NCI-H2107 (cell line): ENCODE measurements around the gene ADGRB3.

Source experiments
- DNase-seq: peaks from one replicate; lab custom pipeline; 2025; lab: John Stamatoyannopoulos, UW

The ADGRB3 gene

DNA sequence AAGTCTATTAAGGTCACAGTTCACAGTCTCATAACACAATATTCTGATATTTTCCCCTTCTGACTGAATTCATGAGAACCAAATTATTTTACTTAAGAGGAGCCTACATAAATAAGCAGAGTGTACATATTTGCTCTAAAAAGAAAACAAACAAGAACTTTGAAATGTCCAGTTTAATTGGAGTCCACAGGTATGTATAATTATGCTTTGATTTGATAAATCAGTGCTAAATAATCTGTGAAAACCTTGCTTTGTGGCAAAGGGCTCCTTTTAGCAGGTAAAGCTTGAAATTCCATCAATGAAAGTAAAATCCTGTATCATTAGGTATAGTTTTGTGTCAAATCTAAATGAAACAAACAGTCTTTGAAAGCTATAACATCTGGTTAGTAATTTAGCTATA lies 69.4 kb downstream of the ADGRB3 start:
- DNase-seq, result no peak

DNA sequence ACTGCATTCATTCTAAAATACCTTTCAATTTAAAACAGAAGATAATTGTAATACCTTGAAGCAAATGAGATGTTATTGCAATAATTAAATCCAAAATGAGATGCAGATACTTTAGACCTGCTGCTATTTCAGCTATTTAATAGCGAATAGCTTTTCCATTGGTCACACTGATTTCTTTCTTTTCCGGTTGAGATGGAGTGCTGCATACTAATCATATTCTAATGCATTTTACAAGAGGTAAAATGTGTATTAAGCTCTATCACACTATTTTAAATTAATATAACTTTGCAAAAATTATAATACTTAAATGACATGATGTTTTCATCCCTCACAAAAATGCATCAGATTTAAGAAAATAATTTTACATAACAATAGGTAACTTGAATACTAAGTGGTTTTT lies 74.0 kb downstream of the ADGRB3 start:
- DNase-seq, result no peak

GRCh38 chr6:68709882-68710281 lies 74.8 kb downstream of the ADGRB3 start:
- no peak for DNase-seq

DNA sequence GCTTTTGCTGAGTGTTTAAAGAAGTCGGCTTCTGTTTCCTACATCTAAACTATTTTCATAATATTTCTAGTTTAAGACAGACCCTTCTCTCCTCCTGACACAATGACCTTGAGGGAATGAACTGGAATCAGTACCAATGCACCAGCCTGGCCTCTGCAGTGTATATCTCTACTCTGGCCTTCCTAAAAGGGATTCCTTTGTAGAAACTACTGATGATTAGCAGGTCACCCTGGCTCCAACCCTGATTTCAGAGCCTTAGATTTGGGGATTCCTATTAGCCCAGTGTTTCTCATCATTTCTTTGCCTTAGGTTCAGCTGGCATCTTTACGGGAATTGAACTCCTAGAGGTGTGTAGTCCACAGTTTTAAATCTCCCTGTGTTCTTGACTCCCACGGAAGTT lies 75.4 kb downstream of the ADGRB3 start:
- DNase-seq, result no peak

DNA sequence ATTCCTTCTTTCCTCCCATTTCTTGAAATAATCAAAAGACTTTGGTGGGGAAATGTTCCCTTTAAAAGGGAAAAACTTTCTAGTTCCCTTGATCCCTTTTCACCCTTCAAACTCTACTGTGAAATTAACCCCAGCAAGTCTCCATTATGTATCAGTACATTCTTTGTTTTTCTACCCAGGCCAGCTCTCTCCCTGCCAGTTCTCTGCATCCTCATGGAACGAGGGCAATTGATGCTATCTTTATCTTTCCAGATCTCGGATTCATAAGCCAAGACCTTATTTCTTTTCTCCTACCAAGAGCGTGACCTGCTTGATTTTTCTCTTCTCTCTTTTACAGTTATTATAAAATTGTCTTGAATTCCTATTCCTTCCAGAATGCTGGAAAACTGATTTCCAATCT lies 75.8 kb downstream of the ADGRB3 start:
- DNase-seq, result no peak

- no peak for DNase-seq
Observed at GRCh38 chr6:68711386-68712000, 76.4 kb downstream of the ADGRB3 start.

DNA sequence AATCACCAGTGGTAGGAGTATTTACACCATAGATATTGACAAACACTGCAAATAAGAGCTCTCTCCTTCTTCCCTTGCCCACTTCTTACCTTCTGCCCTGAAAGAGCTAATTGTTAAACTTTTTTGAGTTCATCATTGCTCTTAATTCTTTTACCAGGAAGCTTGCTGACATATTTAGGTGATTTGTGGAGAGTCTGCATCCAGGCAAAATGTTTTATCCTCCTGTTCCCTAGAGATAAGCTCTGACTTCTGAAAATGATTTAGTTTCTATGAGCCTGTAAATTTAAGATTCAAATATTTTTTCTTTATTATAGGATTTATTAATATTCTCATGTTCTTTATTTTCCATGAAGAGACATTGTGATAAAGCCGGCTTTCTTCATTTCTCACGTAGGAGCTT lies 81.5 kb downstream of the ADGRB3 start:
- no peak for DNase-seq

- DNase-seq, result peak; percentile 46
Observed at GRCh38 chr6:68718385-68719073, 83.4 kb downstream of the ADGRB3 start.

DNA sequence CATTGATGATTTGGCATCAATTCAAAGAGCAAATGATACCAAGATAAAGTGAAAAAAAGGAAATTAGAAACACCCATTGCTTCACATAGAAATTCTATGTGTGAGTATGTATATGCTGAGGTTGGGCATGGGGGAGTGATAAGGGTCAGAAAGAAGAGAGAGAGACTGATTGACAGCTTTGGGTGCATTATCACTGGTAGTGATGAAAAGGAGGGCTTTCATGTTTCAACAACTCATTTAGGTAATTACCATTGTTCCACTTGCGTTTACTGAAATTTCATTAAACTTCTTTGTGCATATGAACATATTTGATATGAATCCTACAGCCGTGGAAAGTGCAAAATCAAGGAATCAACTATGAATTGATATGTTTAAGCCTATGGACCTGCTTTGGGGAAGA lies 84.7 kb downstream of the ADGRB3 start:
- DNase-seq, result no peak

GRCh38 chr6:68722891-68723527 lies 87.9 kb downstream of the ADGRB3 start:
- DNase-seq, result no peak

DNA sequence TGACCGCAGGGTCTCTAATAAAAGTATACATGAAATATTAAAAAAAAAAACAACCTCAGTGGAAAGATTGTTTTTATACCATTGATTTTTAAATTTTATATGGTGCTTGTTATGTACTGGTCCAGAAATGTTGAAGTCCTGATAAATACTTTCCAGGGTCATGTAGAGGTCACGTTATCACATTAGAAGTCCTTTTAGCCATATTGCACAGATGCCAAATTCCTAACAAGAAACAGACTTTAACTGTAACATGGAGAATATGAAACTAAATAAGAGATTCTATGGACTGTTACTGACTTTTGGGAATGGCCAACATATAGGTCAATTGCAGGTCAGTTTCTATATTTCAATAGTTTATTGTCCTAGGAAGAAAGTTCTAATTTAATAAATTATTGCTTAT lies 89.0 kb downstream of the ADGRB3 start:
- DNase-seq, result no peak

DNA sequence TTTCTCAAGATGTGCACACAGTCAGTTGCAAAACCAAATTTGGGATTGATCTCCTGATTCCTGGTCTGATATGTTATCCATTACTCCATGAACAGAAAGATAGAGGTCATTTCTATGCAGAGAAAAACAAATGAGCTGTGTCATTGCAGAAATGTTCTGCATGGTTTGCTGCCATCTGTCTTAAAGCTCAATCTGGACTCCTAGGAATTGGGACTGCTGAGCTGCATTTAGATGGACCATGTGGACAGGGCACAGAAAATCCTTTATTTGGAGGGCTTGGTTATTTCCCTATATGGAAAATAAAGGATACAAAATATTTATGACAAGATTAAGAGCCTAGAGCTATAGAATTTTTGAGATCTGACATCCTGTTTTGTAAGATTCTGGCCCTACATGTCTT lies 91.3 kb downstream of the ADGRB3 start:
- DNase-seq, result no peak

DNA sequence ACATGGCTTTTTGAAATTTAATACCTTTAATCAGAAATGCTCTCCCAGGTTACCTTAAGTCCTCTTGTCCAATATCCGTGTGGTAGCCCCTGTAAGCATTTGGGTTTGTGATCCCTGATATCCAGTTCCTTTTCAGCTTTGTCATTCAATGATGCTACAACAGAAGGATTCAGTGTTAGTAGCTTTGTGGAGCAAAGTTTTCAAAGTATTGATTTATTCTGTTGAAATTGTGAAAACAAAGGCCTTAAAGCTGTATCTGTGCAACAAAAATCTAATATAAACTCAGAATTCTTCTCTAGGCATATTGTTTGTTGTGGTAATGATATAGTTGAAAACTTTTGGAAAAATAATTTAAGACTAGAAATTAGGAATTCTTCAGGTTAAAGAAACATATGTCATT lies 91.9 kb downstream of the ADGRB3 start:
- DNase-seq, result no peak

- no peak for DNase-seq
Observed at GRCh38 chr6:68727699-68728098, 92.6 kb downstream of the ADGRB3 start.

DNA sequence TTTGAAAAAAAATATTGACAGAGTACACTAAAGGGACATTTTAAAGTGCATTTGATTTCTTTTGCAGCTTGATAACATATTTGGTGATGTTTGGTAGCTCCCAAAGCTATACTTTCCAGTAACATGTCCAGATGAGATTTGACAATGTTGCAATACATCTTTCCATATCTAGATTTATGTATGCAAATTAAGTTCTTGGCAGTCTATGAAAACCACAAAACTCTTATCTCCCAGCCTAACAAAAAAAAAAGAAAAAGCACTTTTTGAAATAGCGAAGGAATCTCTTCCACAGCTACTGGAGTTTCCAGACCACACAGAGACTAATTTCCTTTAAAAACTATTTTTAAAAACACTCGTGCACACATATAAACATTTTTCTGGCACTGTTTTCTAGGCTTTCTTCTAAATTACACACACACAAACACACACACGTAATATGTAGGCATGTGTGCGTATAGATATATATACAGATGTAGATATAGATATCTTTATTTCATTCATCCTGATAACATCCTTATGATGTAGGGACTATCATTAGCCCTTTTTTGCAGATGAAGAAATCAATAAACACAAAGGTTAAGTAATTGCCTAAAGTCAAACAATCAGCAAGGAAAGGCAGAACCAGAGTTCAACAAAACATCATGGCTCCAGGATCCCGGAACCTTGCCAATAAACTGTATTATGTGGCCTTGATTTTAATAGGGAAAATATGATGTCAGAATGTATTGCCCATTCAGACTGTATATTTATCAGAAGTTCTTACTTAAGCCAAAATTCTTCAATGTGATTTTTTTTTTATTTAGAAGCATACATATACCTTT lies 93.3 kb downstream of the ADGRB3 start:
- DNase-seq, result no peak

GRCh38 chr6:68729377-68729903 lies 94.4 kb downstream of the ADGRB3 start:
- no peak for DNase-seq

DNA sequence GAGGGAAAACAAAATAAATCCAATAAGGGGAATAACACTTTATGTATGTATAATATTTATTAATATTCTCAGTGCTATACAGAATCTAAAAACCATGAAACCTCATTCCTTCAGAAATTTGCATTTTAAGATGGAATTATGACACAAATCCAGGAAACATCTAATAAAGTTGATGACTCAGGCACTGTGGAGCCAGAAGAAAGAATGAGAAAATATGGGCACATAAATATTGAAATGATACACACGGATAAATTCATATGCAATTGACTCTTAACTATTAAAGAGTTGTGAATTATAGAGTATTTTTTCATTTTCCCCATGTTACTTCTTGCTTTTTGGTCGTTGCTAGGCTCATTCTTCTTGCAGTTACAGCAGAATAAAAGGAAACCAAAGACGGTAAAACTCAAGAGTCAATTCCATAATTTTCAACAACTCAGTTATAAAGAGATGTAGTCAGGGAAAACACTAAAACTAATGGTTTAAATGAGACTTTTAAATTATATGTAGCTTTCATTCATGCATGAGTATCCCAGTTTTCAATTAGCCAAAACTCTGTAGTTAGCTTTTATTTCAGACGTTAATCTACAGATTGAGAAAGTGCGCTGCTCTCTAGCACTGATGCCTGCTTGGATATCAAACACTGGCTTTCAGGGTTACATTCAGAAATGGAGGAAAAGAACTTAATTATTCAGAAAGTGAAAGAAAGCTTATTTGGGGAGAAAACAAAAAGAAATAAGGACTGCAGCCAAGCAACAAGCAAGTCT lies 95.4 kb downstream of the ADGRB3 start:
- DNase-seq, result no peak

DNA sequence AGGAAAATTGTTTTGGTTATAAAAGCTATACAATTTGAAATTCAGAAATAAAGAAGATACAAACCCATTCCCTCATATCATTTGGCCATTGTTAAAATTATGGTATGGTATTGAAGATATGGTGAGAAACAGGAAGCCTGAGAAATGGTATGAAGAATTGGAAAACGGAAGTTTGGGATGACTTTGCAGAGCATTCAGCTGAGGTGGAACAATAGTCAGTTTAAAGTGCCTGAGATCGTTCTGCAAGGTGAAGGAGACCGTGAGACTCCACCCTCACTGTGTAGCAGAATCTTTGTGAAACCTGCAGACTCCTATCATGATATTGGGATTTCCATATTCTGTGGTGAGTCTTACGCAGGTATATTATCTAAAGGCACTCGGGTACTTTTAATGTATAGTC lies 97.3 kb downstream of the ADGRB3 start:
- no peak for DNase-seq

GRCh38 chr6:68735866-68736265 lies 100.8 kb downstream of the ADGRB3 start:
- DNase-seq, result no peak

DNA sequence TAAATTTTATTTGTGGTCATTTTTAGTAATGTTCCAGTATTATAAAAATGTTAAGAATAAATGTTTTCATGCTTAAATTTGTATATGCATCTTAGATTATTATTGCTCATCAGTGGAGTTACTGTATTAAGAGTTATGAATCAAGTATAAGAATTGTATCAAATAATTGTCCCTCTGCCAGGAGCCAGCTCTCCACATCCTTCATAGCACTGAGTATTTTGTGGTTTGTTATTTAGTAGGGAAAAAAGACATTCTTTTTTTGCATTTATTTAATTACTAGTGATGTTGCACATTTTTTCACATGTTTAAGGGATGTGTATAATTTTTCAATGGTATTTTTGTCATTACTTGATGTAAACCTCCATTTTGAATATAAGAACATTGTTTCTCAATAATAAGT lies 102.0 kb downstream of the ADGRB3 start:
- DNase-seq, result no peak

- DNase-seq, result no peak
Observed at GRCh38 chr6:68738039-68738438, 103.0 kb downstream of the ADGRB3 start.
